ENCODE results near the gene THRAP3. TPM values are rescaled to one million over a fixed set of nuclear protein-coding genes. Genes with fewer than 3 reads are reported as not detected.

THRAP3 gene
- total and polyA plus RNA-seq, 2 of the 8 experiments (the other 6 are each of a cell fraction or from before 2014, with no cell fraction given) = 40.2 to 183 TPM

DNA sequence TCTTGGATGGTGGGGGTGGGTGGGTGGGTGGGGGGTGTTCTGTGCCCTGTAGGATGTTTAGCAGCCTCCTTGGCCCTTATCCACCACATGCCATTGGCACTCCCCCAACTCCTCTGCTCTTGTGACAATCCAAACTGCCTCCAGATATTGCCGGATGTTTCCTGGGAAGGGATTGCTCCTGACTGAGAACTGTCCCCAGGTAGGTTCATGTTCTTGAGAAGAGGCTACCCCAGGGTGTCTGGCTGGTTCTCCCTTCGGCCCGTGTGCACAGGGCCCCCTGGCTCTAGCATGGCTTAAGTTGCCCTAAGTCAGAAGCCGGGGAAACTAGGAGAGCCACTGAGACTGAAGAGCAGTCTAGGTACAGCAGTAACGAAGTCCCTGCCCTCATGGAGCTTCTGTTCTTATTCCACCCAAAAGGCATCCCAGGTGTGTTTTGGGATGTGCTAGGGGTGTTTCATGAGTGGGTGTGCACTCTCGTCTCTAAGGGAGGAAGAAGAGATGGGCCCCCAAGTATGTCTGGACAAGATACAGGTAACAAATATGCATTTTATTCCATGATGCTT, 19.8 kb upstream of the THRAP3 start (continued):
- TF ChIP-seq, protein P1, sequence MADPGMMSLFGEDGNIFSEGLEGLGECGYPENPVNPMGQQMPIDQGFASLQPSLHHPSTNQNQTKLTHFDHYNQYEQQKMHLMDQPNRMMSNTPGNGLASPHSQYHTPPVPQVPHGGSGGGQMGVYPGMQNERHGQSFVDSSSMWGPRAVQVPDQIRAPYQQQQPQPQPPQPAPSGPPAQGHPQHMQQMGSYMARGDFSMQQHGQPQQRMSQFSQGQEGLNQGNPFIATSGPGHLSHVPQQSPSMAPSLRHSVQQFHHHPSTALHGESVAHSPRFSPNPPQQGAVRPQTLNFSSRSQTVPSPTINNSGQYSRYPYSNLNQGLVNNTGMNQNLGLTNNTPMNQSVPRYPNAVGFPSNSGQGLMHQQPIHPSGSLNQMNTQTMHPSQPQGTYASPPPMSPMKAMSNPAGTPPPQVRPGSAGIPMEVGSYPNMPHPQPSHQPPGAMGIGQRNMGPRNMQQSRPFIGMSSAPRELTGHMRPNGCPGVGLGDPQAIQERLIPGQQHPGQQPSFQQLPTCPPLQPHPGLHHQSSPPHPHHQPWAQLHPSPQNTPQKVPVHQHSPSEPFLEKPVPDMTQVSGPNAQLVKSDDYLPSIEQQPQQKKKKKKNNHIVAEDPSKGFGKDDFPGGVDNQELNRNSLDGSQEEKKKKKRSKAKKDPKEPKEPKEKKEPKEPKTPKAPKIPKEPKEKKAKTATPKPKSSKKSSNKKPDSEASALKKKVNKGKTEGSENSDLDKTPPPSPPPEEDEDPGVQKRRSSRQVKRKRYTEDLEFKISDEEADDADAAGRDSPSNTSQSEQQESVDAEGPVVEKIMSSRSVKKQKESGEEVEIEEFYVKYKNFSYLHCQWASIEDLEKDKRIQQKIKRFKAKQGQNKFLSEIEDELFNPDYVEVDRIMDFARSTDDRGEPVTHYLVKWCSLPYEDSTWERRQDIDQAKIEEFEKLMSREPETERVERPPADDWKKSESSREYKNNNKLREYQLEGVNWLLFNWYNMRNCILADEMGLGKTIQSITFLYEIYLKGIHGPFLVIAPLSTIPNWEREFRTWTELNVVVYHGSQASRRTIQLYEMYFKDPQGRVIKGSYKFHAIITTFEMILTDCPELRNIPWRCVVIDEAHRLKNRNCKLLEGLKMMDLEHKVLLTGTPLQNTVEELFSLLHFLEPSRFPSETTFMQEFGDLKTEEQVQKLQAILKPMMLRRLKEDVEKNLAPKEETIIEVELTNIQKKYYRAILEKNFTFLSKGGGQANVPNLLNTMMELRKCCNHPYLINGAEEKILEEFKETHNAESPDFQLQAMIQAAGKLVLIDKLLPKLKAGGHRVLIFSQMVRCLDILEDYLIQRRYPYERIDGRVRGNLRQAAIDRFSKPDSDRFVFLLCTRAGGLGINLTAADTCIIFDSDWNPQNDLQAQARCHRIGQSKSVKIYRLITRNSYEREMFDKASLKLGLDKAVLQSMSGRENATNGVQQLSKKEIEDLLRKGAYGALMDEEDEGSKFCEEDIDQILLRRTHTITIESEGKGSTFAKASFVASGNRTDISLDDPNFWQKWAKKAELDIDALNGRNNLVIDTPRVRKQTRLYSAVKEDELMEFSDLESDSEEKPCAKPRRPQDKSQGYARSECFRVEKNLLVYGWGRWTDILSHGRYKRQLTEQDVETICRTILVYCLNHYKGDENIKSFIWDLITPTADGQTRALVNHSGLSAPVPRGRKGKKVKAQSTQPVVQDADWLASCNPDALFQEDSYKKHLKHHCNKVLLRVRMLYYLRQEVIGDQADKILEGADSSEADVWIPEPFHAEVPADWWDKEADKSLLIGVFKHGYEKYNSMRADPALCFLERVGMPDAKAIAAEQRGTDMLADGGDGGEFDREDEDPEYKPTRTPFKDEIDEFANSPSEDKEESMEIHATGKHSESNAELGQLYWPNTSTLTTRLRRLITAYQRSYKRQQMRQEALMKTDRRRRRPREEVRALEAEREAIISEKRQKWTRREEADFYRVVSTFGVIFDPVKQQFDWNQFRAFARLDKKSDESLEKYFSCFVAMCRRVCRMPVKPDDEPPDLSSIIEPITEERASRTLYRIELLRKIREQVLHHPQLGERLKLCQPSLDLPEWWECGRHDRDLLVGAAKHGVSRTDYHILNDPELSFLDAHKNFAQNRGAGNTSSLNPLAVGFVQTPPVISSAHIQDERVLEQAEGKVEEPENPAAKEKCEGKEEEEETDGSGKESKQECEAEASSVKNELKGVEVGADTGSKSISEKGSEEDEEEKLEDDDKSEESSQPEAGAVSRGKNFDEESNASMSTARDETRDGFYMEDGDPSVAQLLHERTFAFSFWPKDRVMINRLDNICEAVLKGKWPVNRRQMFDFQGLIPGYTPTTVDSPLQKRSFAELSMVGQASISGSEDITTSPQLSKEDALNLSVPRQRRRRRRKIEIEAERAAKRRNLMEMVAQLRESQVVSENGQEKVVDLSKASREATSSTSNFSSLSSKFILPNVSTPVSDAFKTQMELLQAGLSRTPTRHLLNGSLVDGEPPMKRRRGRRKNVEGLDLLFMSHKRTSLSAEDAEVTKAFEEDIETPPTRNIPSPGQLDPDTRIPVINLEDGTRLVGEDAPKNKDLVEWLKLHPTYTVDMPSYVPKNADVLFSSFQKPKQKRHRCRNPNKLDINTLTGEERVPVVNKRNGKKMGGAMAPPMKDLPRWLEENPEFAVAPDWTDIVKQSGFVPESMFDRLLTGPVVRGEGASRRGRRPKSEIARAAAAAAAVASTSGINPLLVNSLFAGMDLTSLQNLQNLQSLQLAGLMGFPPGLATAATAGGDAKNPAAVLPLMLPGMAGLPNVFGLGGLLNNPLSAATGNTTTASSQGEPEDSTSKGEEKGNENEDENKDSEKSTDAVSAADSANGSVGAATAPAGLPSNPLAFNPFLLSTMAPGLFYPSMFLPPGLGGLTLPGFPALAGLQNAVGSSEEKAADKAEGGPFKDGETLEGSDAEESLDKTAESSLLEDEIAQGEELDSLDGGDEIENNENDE (IDR thresholded peaks at IDR 0.05; ENCODE audit: insufficient replicate concordance, low read length) = no peak
- TF ChIP-seq MAFK (IDR thresholded peaks at IDR 0.05; ENCODE audit: low read depth, low read length) = no peak

Data from H1 (cell line).